Heart left ventricle (tissue), 13 donors: Measurements from ENCODE around the gene TTC7B.

Experiments
- POLR2A ChIP-seq, 2 donors: fragments of 450-650 bp; IDR thresholded peaks; one replicate each; pipeline ENCODE4 v1.6.1; 2017; ENCODE audit warnings: antibody characterized with exemption in 2 of 2, mild to moderate bottlenecking in 2 of 2, moderate library complexity in 2 of 2
- TF ChIP-seq, protein P1 (sequence below), 12 donors: fragments of 200-600 bp; sonication (generic) in 4 of 12; IDR thresholded peaks; one replicate each; pipeline versions ENCODE4 v1.5.0 to v1.8.0; 2018 to 2022; ENCODE audit warnings: antibody characterized with exemption in 12 of 12, mild to moderate bottlenecking in 5 of 12
- donor health status: ischemic (EF 13 %, LVEDD 7.1; RV severe dilation, severe dysfunction).
- donor health status: DM: no; HTN: yes; CAD: no.
- donor health status: DM: no; HTN: no; CAD: no.
- donor health status: ischemic (EF 25% LVEDD 6.9; RV normal size, moderate dysfunction).
- donor health status: ischemic (EF 25% LVEDD 5.7; RV mildly dilated, moderate dysfunction).
- donor health status: ischemic (EF 35%, LVEDD 5.7; RV mildly dilated, moderate dysfunction).
- donor health status: nonischemic (EF 11% LVEDD 7.7; RV severe dilation, severe dysfunction).
- donor health status: DM: yes; HTN: yes; CAD: no.
- donor health status: PGD.
- donor health status: ischemic (EF 29% LVEDD 5.4; RV normal size, mild dysfunction).
- donor health status: nonischemic (EF 23%, LVEDD 6.1; RV moderate dilation, normal function).

DNA sequence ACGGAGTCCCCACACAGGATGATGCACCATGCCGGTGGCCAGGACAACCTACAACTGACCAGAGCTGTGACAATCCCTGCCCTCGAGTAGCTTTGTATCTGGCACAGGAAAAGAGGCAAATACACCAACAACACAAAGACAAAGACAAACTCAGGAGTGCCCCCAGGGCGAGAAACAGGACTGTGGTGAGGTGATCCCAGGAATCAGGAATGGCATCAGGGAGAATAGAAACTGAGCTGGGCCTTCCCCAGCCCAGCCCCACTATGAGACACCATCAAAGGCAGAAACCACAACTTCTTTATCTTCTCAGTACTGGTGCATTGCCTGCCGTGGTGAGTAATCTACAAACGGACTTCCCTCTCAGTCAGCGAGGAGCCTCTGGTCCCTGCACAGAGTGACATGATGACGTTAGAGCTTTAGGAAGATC, 157.7 kb downstream of the TTC7B start:
- no peak for TF ChIP-seq POLR2A (IDR thresholded peaks at IDR 0.05)
- TF ChIP-seq, protein P1, sequence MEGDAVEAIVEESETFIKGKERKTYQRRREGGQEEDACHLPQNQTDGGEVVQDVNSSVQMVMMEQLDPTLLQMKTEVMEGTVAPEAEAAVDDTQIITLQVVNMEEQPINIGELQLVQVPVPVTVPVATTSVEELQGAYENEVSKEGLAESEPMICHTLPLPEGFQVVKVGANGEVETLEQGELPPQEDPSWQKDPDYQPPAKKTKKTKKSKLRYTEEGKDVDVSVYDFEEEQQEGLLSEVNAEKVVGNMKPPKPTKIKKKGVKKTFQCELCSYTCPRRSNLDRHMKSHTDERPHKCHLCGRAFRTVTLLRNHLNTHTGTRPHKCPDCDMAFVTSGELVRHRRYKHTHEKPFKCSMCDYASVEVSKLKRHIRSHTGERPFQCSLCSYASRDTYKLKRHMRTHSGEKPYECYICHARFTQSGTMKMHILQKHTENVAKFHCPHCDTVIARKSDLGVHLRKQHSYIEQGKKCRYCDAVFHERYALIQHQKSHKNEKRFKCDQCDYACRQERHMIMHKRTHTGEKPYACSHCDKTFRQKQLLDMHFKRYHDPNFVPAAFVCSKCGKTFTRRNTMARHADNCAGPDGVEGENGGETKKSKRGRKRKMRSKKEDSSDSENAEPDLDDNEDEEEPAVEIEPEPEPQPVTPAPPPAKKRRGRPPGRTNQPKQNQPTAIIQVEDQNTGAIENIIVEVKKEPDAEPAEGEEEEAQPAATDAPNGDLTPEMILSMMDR (IDR thresholded peaks at IDR 0.05), result no peak
